Endodermal cell (in vitro differentiated cells): ENCODE measurements around the gene MAML2. TPM values are rescaled to one million over a fixed set of nuclear protein-coding genes. Genes with fewer than 3 reads are reported as not detected.
"Not testable (repeated sequence)": the region's sequence is repeated elsewhere in the genome, so short reads cannot be mapped to it uniquely, and the experiment has no call there.

Source experiments
- DNase-seq: peaks from one replicate; pipeline ENCODE4 v3.0.0-alpha.2; 2017
- H3K27ac ChIP-seq: 2 replicates; pipeline ENCODE4 v1.5.1; 2013; ENCODE audit warnings: mild to moderate bottlenecking, low read depth, low read length, moderate library complexity
- H3K27me3 ChIP-seq: 2 replicates; pipeline ENCODE4 v1.6.1; 2013; ENCODE audit warnings: mild to moderate bottlenecking, low read length, moderate library complexity; ENCODE audit not compliant: insufficient read depth, control insufficient read depth, poor library complexity, severe bottlenecking
- H3K36me3 ChIP-seq: 2 replicates; pipeline ENCODE4 v1.7.0; 2013; ENCODE audit warnings: mild to moderate bottlenecking, low read length, moderate library complexity; ENCODE audit not compliant: control insufficient read depth, insufficient read depth
- H3K4me1 ChIP-seq: one replicate; pipeline ENCODE4 v1.7.0; 2013; ENCODE audit warnings: low read length; ENCODE audit not compliant: control insufficient read depth, insufficient read depth
- H3K4me3 ChIP-seq: 2 replicates; pipeline ENCODE4 v1.5.1; 2013; ENCODE audit warnings: mild to moderate bottlenecking, low read length, moderate library complexity
- H3K9ac ChIP-seq: 2 replicates; pipeline ENCODE4 v1.6.1; 2013; ENCODE audit warnings: mild to moderate bottlenecking, low read length, moderate library complexity; ENCODE audit not compliant: poor library complexity, severe bottlenecking; ENCODE audit errors: extremely low read depth
- H3K9me3 ChIP-seq: 2 replicates; pipeline ENCODE4 v1.6.1; 2013; ENCODE audit warnings: mild to moderate bottlenecking, low read length, moderate library complexity; ENCODE audit not compliant: control insufficient read depth
- H3K27ac Mint-ChIP-seq: 2 replicates; pipeline ENCODE4 v1.8.0; 2020; ENCODE audit warnings: mixed read lengths
- H3K27me3 Mint-ChIP-seq: 2 replicates; pipeline ENCODE4 v1.8.0; 2021; ENCODE audit warnings: mild to moderate bottlenecking, mixed read lengths; ENCODE audit not compliant: insufficient read depth
- H3K36me3 Mint-ChIP-seq: 2 replicates; pipeline ENCODE4 v1.8.0; 2020; ENCODE audit warnings: low read depth, mixed read lengths
- H3K4me1 Mint-ChIP-seq: 2 replicates; pipeline ENCODE4 v1.8.0; 2020; ENCODE audit warnings: mixed read lengths
- H3K4me3 Mint-ChIP-seq: 2 replicates; pipeline ENCODE4 v1.8.0; 2020; ENCODE audit warnings: mild to moderate bottlenecking, moderate library complexity, mixed read lengths
- H3K9me3 Mint-ChIP-seq: 2 replicates; pipeline ENCODE4 v1.8.0; 2020; ENCODE audit warnings: mild to moderate bottlenecking, mixed read lengths
- WGBS, 2 experiments: methylation state at CpG; one replicate each; pipeline versions ENCODE4 v1.1.5 to v1.1.7; 2013; ENCODE audit warnings: missing lambda C conversion rate in 2 of 2, mixed read lengths in 1 of 2; ENCODE audit not compliant: insufficient coverage in 1 of 2, insufficient read length in 1 of 2; 5-methylcytosine and 5-hydroxymethylcytosine counted together
- total RNA-seq, 2 donors: library from RNA; stranded (reverse); fragmentation: NEBNext Ultra II Directional in 1 of 2; extraction: Animal tissue kit (Norgen Biotek cat#: 25700) in 1 of 2; gene quantifications; 2 replicates in 1 of 2; 3 replicates in 1 of 2; pipeline ENCODE4 v1.2.1, GENCODE V29; 2021
- TF ChIP-seq, protein P1 (sequence below): fragments of 200-600 bp; sonication (generic); conservative IDR thresholded peaks from 2 replicates; pipeline ENCODE4 v1.5.0; 2021; ENCODE audit warnings: antibody characterized with exemption, mild to moderate bottlenecking

Gene MAML2
- total RNA-seq, 2 donors from 2014 or later = 6.6 to 8.0 TPM

DNA sequence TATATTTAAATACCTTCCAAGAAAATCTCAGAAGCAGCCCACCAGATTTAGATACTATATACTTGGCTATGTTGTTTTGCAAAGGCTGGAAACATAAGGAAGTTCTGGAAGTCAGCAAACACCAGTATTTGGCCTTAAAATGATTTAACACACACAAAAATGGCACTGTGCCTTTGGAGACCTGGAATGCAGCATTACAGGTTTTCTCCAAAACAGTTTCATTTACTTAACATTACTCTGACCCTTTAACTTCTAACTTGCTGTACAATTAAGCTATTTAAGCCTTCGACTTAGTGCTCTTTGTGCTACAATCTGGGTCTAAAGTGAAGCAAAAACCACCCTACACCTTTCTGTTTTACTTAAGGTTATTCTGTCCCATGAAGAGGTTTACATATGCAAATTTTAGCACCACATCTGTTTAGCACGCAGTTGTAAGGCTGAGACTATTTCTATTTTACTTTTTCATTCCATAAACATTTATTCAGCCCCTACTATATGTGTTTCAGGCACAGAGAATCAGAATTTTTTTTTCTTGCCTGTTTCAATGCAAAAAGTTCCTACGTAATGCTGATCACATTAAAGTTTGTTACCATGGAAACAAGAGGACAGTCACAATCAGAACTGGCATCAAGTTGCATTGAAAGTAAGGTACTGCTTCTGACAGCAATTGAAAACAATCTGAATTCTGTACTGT is 70.3 kb downstream of the MAML2 start:
- no peak overlapping the region for H3K4me3 ChIP-seq
- no peaks in the 10 kb centered on the region for H3K27me3 Mint-ChIP-seq
- H3K4me1 Mint-ChIP-seq = peaks cover 8% of the 10 kb centered on the region
- no peak overlapping the region for H3K9ac ChIP-seq
- TF ChIP-seq, protein P1, sequence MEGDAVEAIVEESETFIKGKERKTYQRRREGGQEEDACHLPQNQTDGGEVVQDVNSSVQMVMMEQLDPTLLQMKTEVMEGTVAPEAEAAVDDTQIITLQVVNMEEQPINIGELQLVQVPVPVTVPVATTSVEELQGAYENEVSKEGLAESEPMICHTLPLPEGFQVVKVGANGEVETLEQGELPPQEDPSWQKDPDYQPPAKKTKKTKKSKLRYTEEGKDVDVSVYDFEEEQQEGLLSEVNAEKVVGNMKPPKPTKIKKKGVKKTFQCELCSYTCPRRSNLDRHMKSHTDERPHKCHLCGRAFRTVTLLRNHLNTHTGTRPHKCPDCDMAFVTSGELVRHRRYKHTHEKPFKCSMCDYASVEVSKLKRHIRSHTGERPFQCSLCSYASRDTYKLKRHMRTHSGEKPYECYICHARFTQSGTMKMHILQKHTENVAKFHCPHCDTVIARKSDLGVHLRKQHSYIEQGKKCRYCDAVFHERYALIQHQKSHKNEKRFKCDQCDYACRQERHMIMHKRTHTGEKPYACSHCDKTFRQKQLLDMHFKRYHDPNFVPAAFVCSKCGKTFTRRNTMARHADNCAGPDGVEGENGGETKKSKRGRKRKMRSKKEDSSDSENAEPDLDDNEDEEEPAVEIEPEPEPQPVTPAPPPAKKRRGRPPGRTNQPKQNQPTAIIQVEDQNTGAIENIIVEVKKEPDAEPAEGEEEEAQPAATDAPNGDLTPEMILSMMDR = no peak
- H3K4me1 ChIP-seq = no peaks in the 10 kb centered on the region
- peak overlapping the region; percentile 14 for H3K27ac Mint-ChIP-seq
- no peaks in the 10 kb centered on the region for H3K27me3 ChIP-seq
- peaks cover 5% of the 10 kb centered on the region for H3K36me3 ChIP-seq
- 64 to 84% methylated on average over 3 of the region's 3 CpGs for WGBS, 2 experiments
- DNase-seq = no peak
- no peak overlapping the region for H3K27ac ChIP-seq
- peaks cover 25% of the 10 kb centered on the region for H3K36me3 Mint-ChIP-seq
- no peak overlapping the region for H3K4me3 Mint-ChIP-seq
- H3K9me3 Mint-ChIP-seq = peaks cover 23% of the 10 kb centered on the region
- H3K9me3 ChIP-seq = peaks cover 18% of the 10 kb centered on the region

DNA sequence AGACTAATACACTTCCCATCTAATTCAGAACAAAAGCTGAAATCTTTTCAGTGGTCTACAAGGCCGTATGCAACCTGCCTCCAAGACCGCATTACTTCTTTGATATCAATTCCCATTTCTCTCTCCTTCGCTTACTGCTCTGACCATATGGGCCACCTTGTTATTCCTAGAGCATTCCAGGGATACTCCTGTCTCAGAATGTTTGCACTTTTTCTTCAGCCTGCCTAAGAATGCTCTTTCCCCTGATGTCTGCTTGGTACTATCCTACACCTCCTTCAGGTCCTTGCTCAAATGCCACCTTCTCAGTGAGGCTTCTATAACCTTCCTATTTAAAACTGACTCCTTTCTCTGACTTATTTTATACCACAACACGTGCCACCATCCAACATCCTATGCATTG is 71.2 kb downstream of the MAML2 start:
- Mint-ChIP-seq H3K4me1 (peaks cover 12% of the 10 kb centered on the region), H3K9me3 (peaks cover 23% of the 10 kb centered on the region), H3K27me3 (no peaks in the 10 kb centered on the region), H3K36me3 (peaks cover 25% of the 10 kb centered on the region), H3K27ac (no peak overlapping the region), H3K4me3 (no peak overlapping the region)
- 99 to 100% methylated on average over 3 to 4 of the region's 4 CpGs for WGBS, 2 experiments
- TF ChIP-seq, protein P1 = no peak
- peaks cover 5% of the 10 kb centered on the region for H3K36me3 ChIP-seq
- H3K27ac ChIP-seq = no peak overlapping the region
- H3K9ac ChIP-seq = no peak overlapping the region
- no peaks in the 10 kb centered on the region for H3K27me3 ChIP-seq
- H3K4me3 ChIP-seq = no peak overlapping the region
- H3K4me1 ChIP-seq = no peaks in the 10 kb centered on the region
- DNase-seq = no peak
- peaks cover 18% of the 10 kb centered on the region for H3K9me3 ChIP-seq

DNA sequence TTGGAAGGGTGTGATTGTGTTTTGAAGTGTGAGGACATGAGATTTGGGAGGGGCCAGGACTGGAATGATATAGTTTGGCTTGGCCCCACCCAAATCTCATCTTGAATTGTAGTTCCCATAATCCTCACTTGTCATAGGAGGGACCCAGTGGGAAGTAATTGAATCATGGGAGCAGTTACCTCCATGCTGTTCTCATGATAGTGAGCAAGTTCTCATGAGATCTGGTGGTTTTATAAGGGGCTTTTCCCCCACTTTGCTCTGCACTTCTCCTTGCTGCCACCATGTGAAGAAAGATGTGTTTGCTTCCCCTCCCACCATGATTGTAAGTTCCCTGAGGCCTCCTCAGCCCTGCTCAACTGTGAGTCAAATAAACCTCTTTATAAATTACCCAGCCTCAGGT is 71.6 kb downstream of the MAML2 start:
- H3K27me3 Mint-ChIP-seq, H3K4me3 Mint-ChIP-seq, H3K4me3 ChIP-seq, H3K27ac ChIP-seq, H3K27me3 ChIP-seq, H3K27ac Mint-ChIP-seq, DNase-seq, H3K9ac ChIP-seq, H3K4me1 ChIP-seq, H3K4me1 Mint-ChIP-seq, H3K36me3 ChIP-seq: not testable (repeated sequence)
- H3K9me3 Mint-ChIP-seq = peaks cover 23% of the 10 kb centered on the region
- peaks cover 18% of the 10 kb centered on the region for H3K9me3 ChIP-seq
- H3K36me3 Mint-ChIP-seq = peaks cover 25% of the 10 kb centered on the region

DNA sequence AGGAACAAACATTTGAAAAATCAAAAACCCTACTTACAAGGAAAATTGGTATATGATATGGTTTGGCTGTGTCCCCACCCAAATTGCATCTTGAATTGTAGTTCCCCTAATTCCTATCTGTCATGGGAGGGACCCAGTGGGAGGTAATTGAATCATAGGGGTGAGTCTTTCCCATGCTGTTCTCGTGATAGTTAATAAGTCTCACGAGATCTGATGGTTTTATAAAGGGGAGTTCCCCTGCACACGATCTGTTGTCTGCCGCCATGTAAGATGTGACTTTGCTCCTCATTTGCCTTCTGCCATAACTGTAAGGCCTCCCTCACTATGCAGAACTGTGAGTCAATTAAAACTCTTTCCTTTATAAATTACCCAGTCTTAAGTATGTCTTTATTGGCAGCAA is 74.5 kb downstream of the MAML2 start:
- H3K27me3 ChIP-seq, H3K36me3 ChIP-seq, H3K27ac Mint-ChIP-seq, H3K27me3 Mint-ChIP-seq, H3K9ac ChIP-seq, DNase-seq, H3K4me3 ChIP-seq, H3K27ac ChIP-seq, H3K4me3 Mint-ChIP-seq, H3K4me1 ChIP-seq, H3K4me1 Mint-ChIP-seq: not testable (repeated sequence)
- H3K9me3 ChIP-seq = peaks cover 18% of the 10 kb centered on the region
- H3K36me3 Mint-ChIP-seq = peaks cover 25% of the 10 kb centered on the region
- WGBS, 2 experiments = 90 to 96% methylated on average over 4 of the region's 4 CpGs
- peaks cover 23% of the 10 kb centered on the region for H3K9me3 Mint-ChIP-seq
